PC-3 (cell line): ENCODE data around the gene EIF4EBP2. TPM values are rescaled to one million over a fixed set of nuclear protein-coding genes. Genes with fewer than 3 reads are reported as not detected.

Experiments used
- ATAC-seq: fragments of 200-7000 bp; cut with Tn5 transposase; 2 replicates; pipeline ENCODE4 v1.9.1; 2020; ENCODE audit warnings: mild to moderate bottlenecking, moderate library complexity
- BruUV-seq: library from RNA; stranded (reverse); fragments of 400-500 nt; replicated peaks from 2 replicates; lab custom pipeline; 2021; lab: Mats Ljungman, UMichigan
- CTCF ChIA-PET: fragments of 300-600 bp; sonication (Branson Sonifier 250); formaldehyde crosslinking; loops from one replicate; lab custom pipeline; 2022; ENCODE audit warnings: antibody characterized with exemption; lab: Charles Lee
- POLR2A ChIA-PET: fragments of 300-600 bp; sonication (Branson Sonifier 250); formaldehyde crosslinking; loops from one replicate; lab custom pipeline; 2022; ENCODE audit warnings: antibody characterized with exemption; ENCODE audit not compliant: unreplicated experiment; lab: Charles Lee
- DNase-seq: peaks from one replicate; pipeline ENCODE4 v3.0.0-alpha.2; 2015
- H2AFZ ChIP-seq: fragments of 300-600 bp; sonication (generic); 2 replicates; pipeline ENCODE4 v1.6.0; 2016; ENCODE audit warnings: antibody characterized with exemption, low read length
- H3F3A ChIP-seq: fragments of 300-600 bp; sonication (generic); one replicate; pipeline ENCODE4 v1.6.0; 2017; ENCODE audit warnings: antibody characterized with exemption, low read length, control low read depth, mild to moderate bottlenecking; ENCODE audit not compliant: unreplicated experiment
- H3K27ac ChIP-seq: fragments of 300-600 bp; sonication (generic); 2 replicates; pipeline ENCODE4 v1.5.1; 2016; ENCODE audit warnings: mild to moderate bottlenecking, low read length
- H3K27me3 ChIP-seq: fragments of 300-600 bp; sonication (generic); 2 replicates; pipeline ENCODE4 v1.6.1; 2016; ENCODE audit warnings: low read length, mixed read lengths
- H3K36me3 ChIP-seq: fragments of 300-600 bp; sonication (generic); 2 replicates; pipeline ENCODE4 v1.6.1; 2016; ENCODE audit warnings: low read depth, mixed run types, low read length, mixed read lengths
- H3K4me1 ChIP-seq: fragments of 300-600 bp; sonication (generic); 2 replicates; pipeline ENCODE4 v1.5.1; 2016; ENCODE audit warnings: low read length; ENCODE audit not compliant: insufficient read depth
- H3K4me2 ChIP-seq: fragments of 300-600 bp; sonication (generic); 2 replicates; pipeline ENCODE4 v1.6.0; 2016; ENCODE audit warnings: low read length
- H3K4me3 ChIP-seq: fragments of 300-600 bp; sonication (generic); 2 replicates; pipeline ENCODE4 v1.5.1; 2016; ENCODE audit warnings: mild to moderate bottlenecking, low read length, mixed read lengths
- H3K79me2 ChIP-seq: fragments of 300-600 bp; sonication (generic); 2 replicates; pipeline ENCODE4 v1.6.1; 2017; ENCODE audit warnings: low read length, mixed read lengths
- H3K9ac ChIP-seq: fragments of 300-600 bp; sonication (generic); 2 replicates; pipeline ENCODE4 v1.6.0; 2016; ENCODE audit warnings: mild to moderate bottlenecking, low read length
- H3K9me2 ChIP-seq: fragments of 300-600 bp; sonication (generic); replicated peaks from 2 replicates; pipeline ENCODE4 v1.6.1; 2016; ENCODE audit warnings: mixed run types, low read length, mixed read lengths
- H3K9me3 ChIP-seq: fragments of 300-600 bp; sonication (generic); 2 replicates; pipeline ENCODE4 v1.6.1; 2016; ENCODE audit warnings: low read length, mixed read lengths
- H4K20me1 ChIP-seq: fragments of 300-600 bp; sonication (generic); 2 replicates; pipeline ENCODE4 v1.6.1; 2016; ENCODE audit warnings: low read length, mixed read lengths
- CTCF ChIP-seq: fragments of 300-600 bp; sonication (generic); conservative IDR thresholded peaks from 2 replicates; pipeline ENCODE4 v1.5.1; 2017; ENCODE audit warnings: antibody characterized with exemption, low read depth, mild to moderate bottlenecking, low read length
- EZH2 ChIP-seq: fragments of 300-600 bp; sonication (generic); IDR thresholded peaks from one replicate; pipeline ENCODE4 v1.6.1; 2017; ENCODE audit warnings: antibody characterized with exemption, mild to moderate bottlenecking, low read length; ENCODE audit not compliant: unreplicated experiment
- EZH2phosphoT487 ChIP-seq: fragments of 300-600 bp; sonication (generic); IDR thresholded peaks from 2 replicates; pipeline ENCODE4 v1.6.1; 2018; ENCODE audit warnings: mild to moderate bottlenecking, antibody characterized with exemption, low read length, borderline replicate concordance
- intact Hi-C: fragments of 100-400 bp; cut with micrococcal nuclease; formaldehyde crosslinking; loops from 2 replicates; pipeline ENCODE4 v1.9.0; 2023
- total RNA-seq: library from RNA; depleted of rRNA; stranded (reverse); fragments of >200 nt; gene quantifications from 2 replicates; pipeline ENCODE4 v1.2.3, GENCODE V29; 2014

EIF4EBP2 gene
- total RNA-seq, 1 experiment from 2014 or later = 29.2 TPM

DNA sequence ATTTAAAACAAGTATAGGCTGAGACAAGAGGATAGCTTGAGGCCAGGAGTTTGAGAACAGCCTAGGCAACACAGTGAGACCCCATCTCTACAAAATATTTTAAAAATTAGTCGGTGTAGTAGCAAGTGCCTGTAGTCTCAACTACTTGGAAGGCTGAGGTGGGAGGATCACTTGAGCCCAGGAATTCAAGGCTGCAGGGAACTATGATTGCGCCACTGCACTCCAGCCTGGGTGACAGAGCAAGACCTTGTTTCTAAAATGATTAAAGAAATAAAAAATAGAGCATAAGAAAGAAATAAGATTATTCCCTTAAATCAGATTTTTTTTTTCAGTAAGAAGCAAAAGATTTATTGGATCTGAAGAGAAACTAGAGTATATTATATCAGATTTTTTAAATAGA, 33.2 kb upstream of the EIF4EBP2 start:
- no peaks in the 10 kb centered on the region; the same call in 1 of the 2 replicates for H3K79me2 ChIP-seq
- no peaks in the 10 kb centered on the region for H3F3A ChIP-seq
- ChIA-PET POLR2A (no interaction called here), CTCF (no interaction called here)
- H3K27me3 ChIP-seq = no peaks in the 10 kb centered on the region
- ATAC-seq = no peak
- H2AFZ ChIP-seq = no peak overlapping the region
- DNase-seq = no peak
- no peaks in the 10 kb centered on the region for H4K20me1 ChIP-seq
- TF ChIP-seq CTCF (no peak), EZH2 (no peak), EZH2phosphoT487 (no peak)
- no peak overlapping the region for H3K4me3 ChIP-seq
- H3K36me3 ChIP-seq = peaks cover 16% of the 10 kb centered on the region; the same call in 1 of the 2 replicates
- H3K9ac ChIP-seq = no peak overlapping the region
- peaks cover 3% of the 10 kb centered on the region; the same call in 1 of the 2 replicates for H3K4me1 ChIP-seq
- no peaks in the 10 kb centered on the region for H3K9me3 ChIP-seq
- H3K4me2 ChIP-seq = no peak overlapping the region
- intact Hi-C loops = no loop called here
- BruUV-seq = no TSS peak
- no peak overlapping the region for H3K27ac ChIP-seq
- no peaks in the 10 kb centered on the region for H3K9me2 ChIP-seq

GRCh38 chr10:70371846-70372245, 32.1 kb upstream of the EIF4EBP2 start:
- Histone ChIP-seq H3K79me2 (peaks cover 7% of the 10 kb centered on the region), H3K36me3 (peaks cover 16% of the 10 kb centered on the region; the same call in 1 of the 2 replicates), H3K27ac (no peak overlapping the region), H4K20me1 (peaks cover 5% of the 10 kb centered on the region; the same call in 1 of the 2 replicates), H3K4me2 (no peak overlapping the region), H3F3A (no peaks in the 10 kb centered on the region), H2AFZ (no peak overlapping the region), H3K9me3 (no peaks in the 10 kb centered on the region), H3K9me2 (no peaks in the 10 kb centered on the region), H3K4me1 (peaks cover 12% of the 10 kb centered on the region), H3K4me3 (no peak overlapping the region), H3K9ac (no peak overlapping the region), H3K27me3 (no peaks in the 10 kb centered on the region)
- ChIA-PET POLR2A (no interaction called here), CTCF (no interaction called here)
- ATAC-seq (no peak), DNase-seq (no peak)
- TF ChIP-seq EZH2 (no peak), EZH2phosphoT487 (no peak), CTCF (no peak)
- intact Hi-C loops = no loop called here
- BruUV-seq = no TSS peak

DNA sequence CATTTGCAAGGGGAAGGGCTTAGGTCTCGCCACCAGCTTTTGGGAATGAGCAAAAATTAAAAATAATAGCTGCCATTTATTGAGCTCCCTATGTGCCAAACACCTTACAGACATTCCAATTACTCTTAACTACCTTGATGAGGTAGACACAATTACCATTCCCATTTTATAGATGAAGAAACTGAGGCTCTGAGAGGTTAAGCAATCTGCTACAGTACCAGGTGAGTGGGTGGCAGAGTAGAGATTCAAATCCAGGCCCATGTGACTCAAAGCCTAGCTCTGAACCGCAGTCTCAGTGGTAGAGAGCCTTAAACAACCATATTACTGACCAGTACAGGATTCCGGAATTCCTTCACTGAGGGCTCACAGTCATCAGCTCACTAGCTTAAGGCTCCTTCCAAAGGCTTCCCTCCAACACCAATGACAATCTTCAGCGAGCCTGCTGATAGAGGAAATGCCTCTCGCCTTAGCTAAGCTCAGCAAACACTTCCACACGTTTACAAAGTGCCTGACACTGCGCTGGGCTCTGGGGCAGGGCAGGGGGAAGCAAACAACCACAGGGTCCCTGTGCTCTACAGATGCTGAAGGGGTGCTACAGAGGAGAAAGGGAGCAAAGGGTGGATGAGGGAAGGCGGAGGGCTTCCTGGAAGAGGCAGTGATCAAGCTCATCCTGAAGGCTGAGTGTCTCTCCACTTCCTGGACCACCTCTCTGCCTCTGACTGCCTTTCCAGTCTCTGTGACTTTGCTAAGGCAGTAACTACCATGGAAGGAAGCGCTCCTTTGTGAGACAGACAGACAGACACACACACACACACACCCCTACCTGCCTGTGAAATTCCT, 28.9 kb upstream of the EIF4EBP2 start:
- Histone ChIP-seq H3K27ac (no peak overlapping the region), H3K79me2 (peaks cover 26% of the 10 kb centered on the region), H3K9me3 (no peaks in the 10 kb centered on the region), H3K9ac (no peak overlapping the region), H3K4me1 (peaks cover 28% of the 10 kb centered on the region), H3K36me3 (peaks cover 13% of the 10 kb centered on the region; the same call in 1 of the 2 replicates), H3F3A (peaks cover 6% of the 10 kb centered on the region), H3K27me3 (no peaks in the 10 kb centered on the region), H3K4me2 (no peak overlapping the region), H4K20me1 (peaks cover 15% of the 10 kb centered on the region), H3K9me2 (no peaks in the 10 kb centered on the region), H3K4me3 (no peak overlapping the region), H2AFZ (no peak overlapping the region)
- ChIA-PET CTCF (no interaction called here), POLR2A (no interaction called here)
- ATAC-seq = no peak
- intact Hi-C loops = no loop called here
- DNase-seq = no peak
- no TSS peak for BruUV-seq
- TF ChIP-seq EZH2phosphoT487 (no peak), CTCF (no peak), EZH2 (no peak)
